ENCODE measurements around the gene EPS8L3. TPM values are rescaled to one million over a fixed set of nuclear protein-coding genes. Genes with fewer than 3 reads are reported as not detected.

Gene EPS8L3
- total RNA-seq, 1 donor, result not detected

DNA sequence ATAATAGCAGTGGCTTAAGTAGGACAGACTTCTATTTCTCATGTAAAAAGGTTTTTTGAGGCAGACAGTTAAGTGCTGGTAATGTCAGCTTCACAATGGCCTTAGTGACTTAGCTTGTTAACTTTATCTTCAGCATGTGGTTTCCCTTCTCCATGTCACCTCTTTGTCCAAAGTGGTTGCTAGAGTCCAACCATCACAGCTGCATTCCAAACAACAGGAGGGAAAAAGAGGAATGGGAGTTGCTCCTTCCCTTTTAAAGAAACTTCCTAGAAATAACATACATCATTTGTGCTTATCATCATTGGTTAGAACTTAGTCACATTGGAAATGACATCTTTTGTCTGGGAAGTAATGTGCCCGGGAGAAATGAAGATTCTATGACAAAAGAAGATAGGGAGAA lies 41.8 kb downstream of the EPS8L3 start:
- H3K27ac ChIP-seq (ENCODE audit: low read depth, low read length), result no peak overlapping the region
- TF ChIP-seq, protein P1, sequence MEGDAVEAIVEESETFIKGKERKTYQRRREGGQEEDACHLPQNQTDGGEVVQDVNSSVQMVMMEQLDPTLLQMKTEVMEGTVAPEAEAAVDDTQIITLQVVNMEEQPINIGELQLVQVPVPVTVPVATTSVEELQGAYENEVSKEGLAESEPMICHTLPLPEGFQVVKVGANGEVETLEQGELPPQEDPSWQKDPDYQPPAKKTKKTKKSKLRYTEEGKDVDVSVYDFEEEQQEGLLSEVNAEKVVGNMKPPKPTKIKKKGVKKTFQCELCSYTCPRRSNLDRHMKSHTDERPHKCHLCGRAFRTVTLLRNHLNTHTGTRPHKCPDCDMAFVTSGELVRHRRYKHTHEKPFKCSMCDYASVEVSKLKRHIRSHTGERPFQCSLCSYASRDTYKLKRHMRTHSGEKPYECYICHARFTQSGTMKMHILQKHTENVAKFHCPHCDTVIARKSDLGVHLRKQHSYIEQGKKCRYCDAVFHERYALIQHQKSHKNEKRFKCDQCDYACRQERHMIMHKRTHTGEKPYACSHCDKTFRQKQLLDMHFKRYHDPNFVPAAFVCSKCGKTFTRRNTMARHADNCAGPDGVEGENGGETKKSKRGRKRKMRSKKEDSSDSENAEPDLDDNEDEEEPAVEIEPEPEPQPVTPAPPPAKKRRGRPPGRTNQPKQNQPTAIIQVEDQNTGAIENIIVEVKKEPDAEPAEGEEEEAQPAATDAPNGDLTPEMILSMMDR (IDR thresholded peaks at IDR 0.05; ENCODE audit: extremely low read depth, low read depth, low read length), result no peak
- DNase-seq (ENCODE audit: insufficient read length, low spot score, missing footprints), result no peak
- no peak overlapping the region for H2AFZ ChIP-seq (ENCODE audit: low read length)
- H3K79me2 ChIP-seq (ENCODE audit: insufficient read depth, low read length), result no peaks in the 10 kb centered on the region
- no peak overlapping the region for H3K4me3 ChIP-seq (ENCODE audit: insufficient read depth, low read length)
- peaks cover 8% of the 10 kb centered on the region for H3K4me1 ChIP-seq (ENCODE audit: insufficient read depth, low read length)
- peaks cover 2% of the 10 kb centered on the region for H3K9me3 ChIP-seq (ENCODE audit: low read depth, low read length)
- H4K20me1 ChIP-seq (ENCODE audit: insufficient read depth, low read length), result no peaks in the 10 kb centered on the region
- no peaks in the 10 kb centered on the region for H3K27me3 ChIP-seq (ENCODE audit: insufficient read depth, low read length)
- no peak overlapping the region for H3K4me2 ChIP-seq (ENCODE audit: insufficient read depth, low read length)
- no peaks in the 10 kb centered on the region for H3K36me3 ChIP-seq (ENCODE audit: insufficient read depth, low read length)

DNA sequence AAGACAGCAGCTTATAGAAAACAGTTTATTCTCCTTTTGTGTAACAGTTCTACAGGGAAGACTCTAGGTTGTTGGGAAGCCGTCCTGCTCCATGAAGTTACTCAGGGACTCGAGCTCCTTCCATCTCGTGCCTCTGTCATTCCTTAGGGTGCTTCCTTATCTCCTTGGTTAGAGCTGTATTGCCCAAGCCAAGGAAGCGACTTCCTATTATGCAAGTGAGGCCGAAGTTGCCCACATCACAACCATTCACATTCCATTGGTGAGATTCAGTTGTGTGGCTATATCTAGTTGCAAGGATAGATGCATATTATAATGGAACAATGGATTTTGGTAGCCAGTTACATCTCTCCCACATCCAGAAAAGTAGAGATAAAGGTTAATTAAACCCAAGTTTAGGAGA lies 42.7 kb downstream of the EPS8L3 start:
- Histone ChIP-seq H4K20me1 (ENCODE audit: insufficient read depth, low read length) (no peaks in the 10 kb centered on the region), H3K4me2 (ENCODE audit: insufficient read depth, low read length) (no peak overlapping the region), H3K79me2 (ENCODE audit: insufficient read depth, low read length) (no peaks in the 10 kb centered on the region), H2AFZ (ENCODE audit: low read length) (no peak overlapping the region), H3K9me3 (ENCODE audit: low read depth, low read length) (no peaks in the 10 kb centered on the region), H3K27me3 (ENCODE audit: insufficient read depth, low read length) (no peaks in the 10 kb centered on the region), H3K4me3 (ENCODE audit: insufficient read depth, low read length) (no peak overlapping the region), H3K27ac (ENCODE audit: low read depth, low read length) (no peak overlapping the region), H3K36me3 (ENCODE audit: insufficient read depth, low read length) (no peaks in the 10 kb centered on the region), H3K4me1 (ENCODE audit: insufficient read depth, low read length) (peaks cover 8% of the 10 kb centered on the region)
- no peak for DNase-seq (ENCODE audit: insufficient read length, low spot score, missing footprints)
- TF ChIP-seq, protein P1 (IDR thresholded peaks at IDR 0.05; ENCODE audit: extremely low read depth, low read depth, low read length), result no peak

DNA sequence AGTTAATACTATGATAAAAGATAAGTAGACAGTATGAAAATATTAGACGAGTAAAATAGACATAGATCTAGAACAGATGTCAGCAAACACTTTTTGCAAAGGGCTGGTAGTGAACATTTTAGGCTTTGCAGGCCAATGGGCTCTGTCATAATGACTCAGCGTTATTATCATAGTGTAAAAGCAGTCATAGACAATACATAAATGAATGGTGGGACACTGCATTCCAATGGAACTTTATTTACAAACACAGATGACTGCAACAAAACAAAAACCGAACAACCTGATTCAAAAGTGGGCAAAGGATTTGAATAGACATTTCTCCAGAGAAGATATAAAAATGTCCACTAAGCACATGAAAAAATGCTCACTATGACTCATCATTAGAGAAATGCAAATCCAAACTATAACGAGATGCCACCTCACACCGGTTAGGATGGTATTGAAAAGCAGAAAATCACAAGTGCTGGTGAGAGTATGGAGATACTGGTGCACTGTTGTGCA lies 44.3 kb downstream of the EPS8L3 start:
- H3K27ac ChIP-seq (ENCODE audit: low read depth, low read length), result peak overlapping the region; percentile 10
- peaks cover 8% of the 10 kb centered on the region for H3K4me1 ChIP-seq (ENCODE audit: insufficient read depth, low read length)
- no peaks in the 10 kb centered on the region for H3K79me2 ChIP-seq (ENCODE audit: insufficient read depth, low read length)
- no peaks in the 10 kb centered on the region for H3K36me3 ChIP-seq (ENCODE audit: insufficient read depth, low read length)
- H2AFZ ChIP-seq (ENCODE audit: low read length), result no peak overlapping the region
- TF ChIP-seq, protein P1 (IDR thresholded peaks at IDR 0.05; ENCODE audit: extremely low read depth, low read depth, low read length), result no peak
- H4K20me1 ChIP-seq (ENCODE audit: insufficient read depth, low read length), result no peaks in the 10 kb centered on the region
- H3K9me3 ChIP-seq (ENCODE audit: low read depth, low read length), result no peaks in the 10 kb centered on the region
- peak; percentile 83 for DNase-seq (ENCODE audit: insufficient read length, low spot score, missing footprints)
- H3K4me2 ChIP-seq (ENCODE audit: insufficient read depth, low read length), result peak overlapping the region; percentile 7
- no peak overlapping the region for H3K4me3 ChIP-seq (ENCODE audit: insufficient read depth, low read length)
- no peaks in the 10 kb centered on the region for H3K27me3 ChIP-seq (ENCODE audit: insufficient read depth, low read length)

DNA sequence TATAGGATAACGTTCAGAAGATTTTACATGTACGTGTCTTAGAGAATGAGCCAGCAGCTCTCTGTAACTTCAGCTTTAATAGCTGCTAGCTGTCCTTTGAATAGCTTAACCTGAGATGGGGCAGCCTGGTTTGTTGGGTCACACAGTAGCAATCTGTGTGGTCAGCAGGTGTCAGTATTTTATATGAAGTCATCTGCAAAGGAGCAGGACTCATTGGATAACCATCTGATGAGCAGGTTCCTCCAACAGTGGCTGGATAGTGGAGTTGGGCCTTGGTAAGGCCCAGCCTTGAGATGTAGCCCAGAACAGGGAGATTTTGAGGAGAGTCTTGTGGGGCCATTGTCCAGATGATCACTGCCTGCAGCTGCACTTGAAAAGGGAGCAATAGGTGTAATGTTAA lies 45.2 kb downstream of the EPS8L3 start:
- Histone ChIP-seq H3K4me2 (ENCODE audit: insufficient read depth, low read length) (no peak overlapping the region), H3K36me3 (ENCODE audit: insufficient read depth, low read length) (no peaks in the 10 kb centered on the region), H3K4me1 (ENCODE audit: insufficient read depth, low read length) (peaks cover 8% of the 10 kb centered on the region), H3K27me3 (ENCODE audit: insufficient read depth, low read length) (no peaks in the 10 kb centered on the region), H2AFZ (ENCODE audit: low read length) (no peak overlapping the region), H4K20me1 (ENCODE audit: insufficient read depth, low read length) (no peaks in the 10 kb centered on the region), H3K79me2 (ENCODE audit: insufficient read depth, low read length) (no peaks in the 10 kb centered on the region), H3K4me3 (ENCODE audit: insufficient read depth, low read length) (no peak overlapping the region), H3K9me3 (ENCODE audit: low read depth, low read length) (no peaks in the 10 kb centered on the region), H3K27ac (ENCODE audit: low read depth, low read length) (no peak overlapping the region)
- TF ChIP-seq, protein P1 (IDR thresholded peaks at IDR 0.05; ENCODE audit: extremely low read depth, low read depth, low read length), result no peak
- no peak for DNase-seq (ENCODE audit: insufficient read length, low spot score, missing footprints)

Measured in osteoblast (primary cell).